Thyroid gland (tissue), 4 donors: Measurements from ENCODE around the gene ASL. TPM values are rescaled to one million over a fixed set of nuclear protein-coding genes. Genes with fewer than 3 reads are reported as not detected.
"Not testable (repeated sequence)": the region's sequence is repeated elsewhere in the genome, so short reads cannot be mapped to it uniquely, and the experiment has no call there.

Source experiments
- DNase-seq, 2 donors: peaks; one replicate each; pipeline ENCODE4 v3.0.0-alpha.2; 2019
- H3K27ac ChIP-seq, 3 donors: fragments of 200-600 bp; sonication (generic); 1 replicate in 2 of 3; 2 replicates in 1 of 3; pipeline ENCODE4 v1.5.1; 2016 to 2019; ENCODE audit warnings: mild to moderate bottlenecking in 1 of 3, moderate library complexity in 1 of 3
- H3K27me3 ChIP-seq: fragments of 200-600 bp; sonication (generic); one replicate; pipeline ENCODE4 v1.5.1; 2019
- H3K36me3 ChIP-seq, 2 donors: fragments of 200-600 bp; sonication (generic); one replicate each; pipeline ENCODE4 v1.5.1; 2016 to 2019
- H3K4me1 ChIP-seq, 2 donors: fragments of 200-600 bp; sonication (generic); one replicate each; pipeline ENCODE4 v1.5.1; 2017 to 2019
- H3K4me3 ChIP-seq, 3 donors: fragments of 200-600 bp; sonication (generic); replicated peaks in 1 of 3; 1 replicate in 2 of 3; 2 replicates in 1 of 3; pipeline ENCODE4 v1.5.1; 2016; ENCODE audit warnings: mild to moderate bottlenecking in 1 of 3
- H3K9me3 ChIP-seq: fragments of 200-600 bp; sonication (generic); one replicate; pipeline ENCODE4 v1.5.1; 2017
- POLR2A ChIP-seq, 2 donors: fragments of 450-650 bp; IDR thresholded peaks; one replicate each; pipeline ENCODE4 v1.6.1; 2017; ENCODE audit warnings: antibody characterized with exemption in 2 of 2, mild to moderate bottlenecking in 2 of 2, moderate library complexity in 1 of 2
- WGBS, 2 donors: methylation state at CpG; one replicate each; pipeline ENCODE4 v1.1.5; 2017; 5-methylcytosine and 5-hydroxymethylcytosine counted together
- intact Hi-C: fragments of 100-400 bp; cut with DNase I; formaldehyde crosslinking; loops from one replicate; pipeline ENCODE4 v1.15.1; 2023
- total RNA-seq, 4 donors: library from RNA; depleted of rRNA; stranded (reverse); fragments of >200 nt; gene quantifications; one replicate each; pipeline ENCODE4 v1.2.3, GENCODE V29; 2016
- TF ChIP-seq, protein P1 (sequence below), 6 experiments: fragments of 200-600 bp in 3 of 6; fragments of 450-650 bp in 3 of 6; sonication (generic) in 3 of 6; IDR thresholded peaks; one replicate each; pipeline ENCODE4 v1.5.1; 2016 to 2019; ENCODE audit warnings: antibody characterized with exemption in 6 of 6, mild to moderate bottlenecking in 2 of 6, inconsistent platforms in 1 of 6, moderate library complexity in 1 of 6

ASL gene
- total RNA-seq, 4 donors from 2014 or later: 25.1 to 89.5 (median 50.2) TPM

DNA sequence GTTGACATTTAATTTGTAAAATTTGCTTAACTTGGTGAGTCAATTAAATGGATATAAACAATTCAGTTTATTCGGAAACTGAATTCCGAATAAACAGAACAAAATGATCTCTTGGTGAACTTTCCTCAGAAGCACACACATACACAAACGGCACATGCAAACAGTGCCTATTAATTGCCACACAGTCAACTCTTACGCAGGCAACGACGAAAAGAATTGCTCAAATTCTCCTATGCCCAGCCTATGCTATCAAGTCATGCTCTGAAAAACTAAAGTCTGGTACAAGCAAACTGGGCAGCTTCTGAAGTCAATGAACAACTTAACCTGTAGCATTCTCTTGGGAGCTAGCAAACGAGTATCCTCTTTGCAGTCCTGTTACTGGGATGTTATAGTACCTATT, 38.8 kb upstream of the ASL start:
- TF ChIP-seq, protein P1, sequence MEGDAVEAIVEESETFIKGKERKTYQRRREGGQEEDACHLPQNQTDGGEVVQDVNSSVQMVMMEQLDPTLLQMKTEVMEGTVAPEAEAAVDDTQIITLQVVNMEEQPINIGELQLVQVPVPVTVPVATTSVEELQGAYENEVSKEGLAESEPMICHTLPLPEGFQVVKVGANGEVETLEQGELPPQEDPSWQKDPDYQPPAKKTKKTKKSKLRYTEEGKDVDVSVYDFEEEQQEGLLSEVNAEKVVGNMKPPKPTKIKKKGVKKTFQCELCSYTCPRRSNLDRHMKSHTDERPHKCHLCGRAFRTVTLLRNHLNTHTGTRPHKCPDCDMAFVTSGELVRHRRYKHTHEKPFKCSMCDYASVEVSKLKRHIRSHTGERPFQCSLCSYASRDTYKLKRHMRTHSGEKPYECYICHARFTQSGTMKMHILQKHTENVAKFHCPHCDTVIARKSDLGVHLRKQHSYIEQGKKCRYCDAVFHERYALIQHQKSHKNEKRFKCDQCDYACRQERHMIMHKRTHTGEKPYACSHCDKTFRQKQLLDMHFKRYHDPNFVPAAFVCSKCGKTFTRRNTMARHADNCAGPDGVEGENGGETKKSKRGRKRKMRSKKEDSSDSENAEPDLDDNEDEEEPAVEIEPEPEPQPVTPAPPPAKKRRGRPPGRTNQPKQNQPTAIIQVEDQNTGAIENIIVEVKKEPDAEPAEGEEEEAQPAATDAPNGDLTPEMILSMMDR (IDR thresholded peaks at IDR 0.05): no peak
- no peak for TF ChIP-seq POLR2A (IDR thresholded peaks at IDR 0.05)
- 92 to 93% methylated on average over 7 of the region's 7 CpGs for WGBS, 2 donors
- H3K27ac ChIP-seq: no peak overlapping the region
- H3K4me3 ChIP-seq: no peak overlapping the region
- no peaks in the 10 kb centered on the region for H3K27me3 ChIP-seq
- intact Hi-C loops: no loop called here
- peaks cover 0 to 4% of the 10 kb centered on the region in 2 donors for H3K4me1 ChIP-seq
- no peak for DNase-seq
- H3K9me3 ChIP-seq: no peaks in the 10 kb centered on the region
- no peaks in the 10 kb centered on the region for H3K36me3 ChIP-seq

DNA sequence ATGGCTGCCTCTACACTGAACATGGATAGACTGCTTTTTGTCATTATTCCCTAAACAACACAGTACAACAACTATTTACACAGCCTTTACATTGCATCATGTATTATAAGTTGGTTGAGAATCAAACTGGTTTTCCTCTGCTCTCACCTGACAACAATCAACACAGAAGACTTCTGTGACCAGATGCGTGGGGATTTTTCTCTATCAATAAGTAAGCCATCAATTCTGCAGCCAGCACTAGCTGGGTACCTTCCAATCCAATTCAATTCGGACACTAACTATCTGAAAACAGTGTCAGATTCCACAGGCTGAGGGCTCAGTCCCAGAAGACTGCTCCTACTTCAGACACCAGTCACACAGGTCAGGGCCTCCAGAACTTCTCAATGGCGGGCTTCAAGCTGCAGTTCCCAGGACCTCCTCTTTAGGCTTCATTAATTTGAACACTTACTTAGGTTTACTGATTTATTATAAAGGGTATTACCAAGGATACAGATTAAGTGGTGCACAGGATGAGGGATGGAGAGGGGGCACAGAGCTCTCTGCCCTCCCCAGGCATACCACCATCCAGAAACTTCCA, 36.4 kb upstream of the ASL start:
- intact Hi-C loops: no loop called here
- H3K9me3 ChIP-seq: no peaks in the 10 kb centered on the region

DNA sequence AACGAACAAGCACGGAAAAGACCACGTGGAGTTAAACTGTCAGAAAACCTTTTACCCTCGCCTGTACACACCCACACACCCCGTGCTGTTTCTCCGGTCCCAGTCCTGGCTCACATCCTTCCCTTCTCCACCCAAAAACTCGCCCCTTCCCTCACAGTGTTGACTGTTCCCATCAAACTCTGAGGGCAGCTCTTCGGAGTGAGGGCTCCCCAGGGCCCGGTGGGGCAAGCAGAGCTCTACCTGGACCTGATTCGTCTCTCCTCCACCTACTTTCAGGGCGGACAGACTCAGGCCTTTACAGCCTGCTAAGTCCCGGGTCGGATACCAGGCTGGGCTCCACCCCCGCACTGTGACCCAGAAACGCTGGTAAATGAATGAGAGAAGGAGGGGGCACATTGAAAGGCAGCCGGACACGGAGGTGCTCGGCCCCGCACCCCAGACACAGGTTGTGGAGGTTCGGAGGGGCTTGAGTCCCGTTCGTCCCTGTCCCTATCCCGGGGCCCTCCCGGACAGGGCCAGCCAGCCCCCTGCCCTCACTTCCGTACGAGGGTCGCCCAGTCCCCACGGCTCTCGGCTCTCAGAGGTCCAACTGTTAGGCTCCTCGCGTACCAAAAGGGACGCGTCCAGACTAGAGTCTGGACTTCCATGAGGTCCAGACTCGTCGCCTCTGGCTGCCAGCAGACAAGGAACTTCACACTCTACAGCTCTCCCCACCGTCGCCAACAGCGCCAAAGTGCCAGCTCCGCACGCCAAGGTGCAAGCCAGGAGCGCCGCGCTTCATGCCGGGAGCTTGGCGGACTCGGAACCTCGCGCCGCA, 31.7 kb upstream of the ASL start:
- no peaks in the 10 kb centered on the region for H3K27me3 ChIP-seq
- H3K4me1 ChIP-seq: peaks cover 2 to 6% of the 10 kb centered on the region in 2 donors
- intact Hi-C loops: no loop called here
- peak overlapping the region; percentile 32 to 66 (median 51) for H3K4me3 ChIP-seq
- WGBS, 2 donors: 13 to 21% methylated on average over 21 to 28 of the region's 49 CpGs
- H3K9me3 ChIP-seq: no peaks in the 10 kb centered on the region
- no peak for TF ChIP-seq POLR2A (IDR thresholded peaks at IDR 0.05)
- TF ChIP-seq, protein P1 (IDR thresholded peaks at IDR 0.05): no peak
- no peak overlapping the region for H3K27ac ChIP-seq
- no peaks in the 10 kb centered on the region for H3K36me3 ChIP-seq
- peak; percentile 63 to 72 for DNase-seq

More for the DNA sequence above, 36.4 kb upstream of the ASL start:
- H3K27me3 ChIP-seq: no peaks in the 10 kb centered on the region
- WGBS, 2 donors: 83 to 84% methylated on average over 3 of the region's 3 CpGs
- H3K4me3 ChIP-seq: no peak overlapping the region
- no peak for DNase-seq
- TF ChIP-seq, protein P1 (IDR thresholded peaks at IDR 0.05): no peak
- TF ChIP-seq POLR2A (IDR thresholded peaks at IDR 0.05): no peak
- H3K36me3 ChIP-seq: no peaks in the 10 kb centered on the region
- H3K27ac ChIP-seq: no peak overlapping the region
- peaks cover 0 to 9% of the 10 kb centered on the region in 2 donors for H3K4me1 ChIP-seq

DNA sequence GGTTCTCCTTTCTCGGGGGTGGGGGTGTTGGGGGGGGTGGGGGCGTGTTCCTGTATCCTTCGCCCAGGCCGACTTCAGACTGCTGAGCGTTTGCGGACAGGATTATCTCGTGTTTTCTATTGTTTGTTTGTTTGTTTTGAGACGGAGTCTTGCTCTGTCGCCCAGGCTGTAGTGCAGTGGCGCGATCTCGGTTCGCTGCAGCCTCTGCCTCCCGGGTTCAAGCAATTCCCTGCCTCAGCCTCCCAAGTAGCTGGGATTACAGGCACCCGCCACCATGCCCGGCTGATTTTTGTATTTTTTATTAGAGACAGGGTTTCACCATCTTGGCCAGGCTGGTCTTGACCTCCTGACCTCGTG, 31.1 kb upstream of the ASL start:
- H3K27ac ChIP-seq, DNase-seq, H3K4me1 ChIP-seq, intact Hi-C loops, H3K27me3 ChIP-seq, H3K9me3 ChIP-seq, H3K36me3 ChIP-seq: not testable (repeated sequence)
- H3K4me3 ChIP-seq: peak overlapping the region in 1 of 3 donors; percentile 32
- WGBS, 2 donors: 21 to 33% methylated on average over 14 to 15 of the region's 17 CpGs

DNA sequence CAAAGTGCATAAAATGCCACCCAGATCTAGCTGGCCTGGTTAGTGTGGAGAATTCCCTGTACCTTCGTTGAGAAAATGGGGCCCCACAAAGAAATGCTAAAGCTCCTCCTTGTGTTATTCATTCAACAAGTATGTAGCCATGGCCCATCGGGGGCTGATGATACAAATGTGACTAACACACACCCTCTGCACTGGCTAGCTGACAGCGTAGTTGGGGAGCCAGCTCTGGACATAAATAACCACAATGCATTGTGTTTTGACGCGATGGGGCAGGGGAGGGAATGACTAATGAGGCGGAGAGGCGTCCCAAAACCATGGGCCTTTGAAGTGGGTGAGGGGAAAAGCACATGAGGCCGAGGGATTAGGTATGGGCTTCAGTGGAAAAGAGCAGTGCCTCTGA, 28.2 kb upstream of the ASL start:
- Histone ChIP-seq H3K4me3 (no peak overlapping the region), H3K27me3 (no peaks in the 10 kb centered on the region), H3K36me3 (no peaks in the 10 kb centered on the region), H3K4me1 (peaks cover 2 to 13% of the 10 kb centered on the region in 2 donors), H3K9me3 (no peaks in the 10 kb centered on the region), H3K27ac (no peak overlapping the region)
- intact Hi-C loops: no loop called here
- WGBS, 2 donors: 78 to 87% methylated on average over 8 of the region's 8 CpGs
- TF ChIP-seq POLR2A (IDR thresholded peaks at IDR 0.05): no peak
- TF ChIP-seq, protein P1 (IDR thresholded peaks at IDR 0.05): no peak
- DNase-seq: no peak

DNA sequence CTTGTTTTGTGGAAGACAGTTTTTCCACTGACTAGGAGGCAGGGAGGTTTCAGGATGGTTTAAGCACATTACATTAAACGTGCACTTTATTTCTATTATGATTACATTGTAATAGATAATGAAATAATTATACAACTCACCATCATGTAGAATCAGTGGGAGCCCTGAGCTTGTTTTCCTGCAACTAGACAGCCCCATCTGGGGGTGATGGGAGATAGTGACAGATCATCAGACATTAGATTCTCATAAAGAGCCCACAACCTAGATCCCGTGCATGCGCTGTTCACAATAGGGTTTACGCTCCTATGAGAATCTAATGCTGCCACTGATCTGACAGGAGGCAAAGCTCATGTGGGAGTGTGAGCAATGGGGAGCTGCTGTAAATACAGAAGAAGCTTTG, 25.7 kb upstream of the ASL start:
- intact Hi-C loops, H3K4me1 ChIP-seq, H3K4me3 ChIP-seq, H3K27ac ChIP-seq, H3K9me3 ChIP-seq, H3K36me3 ChIP-seq, DNase-seq, H3K27me3 ChIP-seq: not testable (repeated sequence)
- WGBS, 2 donors: 88 to 95% methylated on average over 4 of the region's 4 CpGs
